Spleen (tissue), 7 donors: ENCODE measurements around the gene ITCH.

Experiments used
- POLR2A ChIP-seq, 3 donors: fragments of 450-650 bp; IDR thresholded peaks; one replicate each; pipeline ENCODE4 v1.5.1; 2017; ENCODE audit warnings: antibody characterized with exemption in 3 of 3, mild to moderate bottlenecking in 1 of 3
- POLR2AphosphoS5 ChIP-seq, 3 donors: sonication (generic); formaldehyde crosslinking; IDR thresholded peaks; one replicate each; pipeline ENCODE4 v1.5.1; 2017; ENCODE audit warnings: antibody characterized with exemption in 3 of 3
- TF ChIP-seq, protein P1 (sequence below), 11 experiments: fragments of 200-600 bp in 7 of 11; fragments of 450-650 bp in 4 of 11; sonication (generic) in 4 of 11; IDR thresholded peaks in 8 of 11; conservative IDR thresholded peaks in 3 of 11; 1 replicate in 7 of 11; 2 replicates in 4 of 11; pipeline versions ENCODE4 v1.4.0 to v1.8.0; 2016 to 2021; ENCODE audit warnings: antibody characterized with exemption in 11 of 11, inconsistent platforms in 4 of 11, mild to moderate bottlenecking in 1 of 11
- donor health status: DM: no; HTN: no; CAD: no; lungs with moderate emphysema.
- donor health status: DM: no; HTN: no; CAD: no.
- donor health status: DM: no; HTN: no; CAD: no.

DNA sequence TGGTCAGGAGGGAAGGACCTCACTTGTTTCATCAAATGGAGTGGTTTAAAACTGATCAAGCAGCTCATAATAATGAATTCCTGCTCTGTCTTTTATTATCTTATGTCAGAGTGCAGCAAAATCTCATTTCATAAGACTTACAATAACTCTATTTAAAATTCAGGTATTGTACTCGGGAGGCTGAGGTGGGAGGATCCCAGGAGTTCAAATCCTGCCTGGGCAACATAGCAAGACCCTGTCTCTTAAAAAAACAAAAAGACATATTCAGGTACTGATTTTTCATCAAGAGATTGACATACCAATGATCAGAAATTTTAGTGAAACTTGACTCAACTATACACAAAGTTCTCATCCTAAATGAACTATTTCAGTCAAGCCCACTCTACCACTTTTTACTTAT is 147.5 kb downstream of the ITCH start:
- TF ChIP-seq POLR2A (IDR thresholded peaks at IDR 0.05) (no peak), POLR2AphosphoS5 (IDR thresholded peaks at IDR 0.05) (no peak)
- TF ChIP-seq, protein P1, sequence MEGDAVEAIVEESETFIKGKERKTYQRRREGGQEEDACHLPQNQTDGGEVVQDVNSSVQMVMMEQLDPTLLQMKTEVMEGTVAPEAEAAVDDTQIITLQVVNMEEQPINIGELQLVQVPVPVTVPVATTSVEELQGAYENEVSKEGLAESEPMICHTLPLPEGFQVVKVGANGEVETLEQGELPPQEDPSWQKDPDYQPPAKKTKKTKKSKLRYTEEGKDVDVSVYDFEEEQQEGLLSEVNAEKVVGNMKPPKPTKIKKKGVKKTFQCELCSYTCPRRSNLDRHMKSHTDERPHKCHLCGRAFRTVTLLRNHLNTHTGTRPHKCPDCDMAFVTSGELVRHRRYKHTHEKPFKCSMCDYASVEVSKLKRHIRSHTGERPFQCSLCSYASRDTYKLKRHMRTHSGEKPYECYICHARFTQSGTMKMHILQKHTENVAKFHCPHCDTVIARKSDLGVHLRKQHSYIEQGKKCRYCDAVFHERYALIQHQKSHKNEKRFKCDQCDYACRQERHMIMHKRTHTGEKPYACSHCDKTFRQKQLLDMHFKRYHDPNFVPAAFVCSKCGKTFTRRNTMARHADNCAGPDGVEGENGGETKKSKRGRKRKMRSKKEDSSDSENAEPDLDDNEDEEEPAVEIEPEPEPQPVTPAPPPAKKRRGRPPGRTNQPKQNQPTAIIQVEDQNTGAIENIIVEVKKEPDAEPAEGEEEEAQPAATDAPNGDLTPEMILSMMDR (IDR thresholded peaks at IDR 0.05 in 8 of 11, conservative IDR thresholded peaks at IDR 0.05 in 3 of 11): no peak
